Neutrophil (primary cell): ENCODE measurements around the gene SWT1.
A peak's percentile ranks its signal among the peaks of the same experiment; 100 is the strongest.

ENCODE experiments used
- H3K27ac ChIP-seq: fragments of 200-600 bp; sonication (generic); 2 replicates; pipeline ENCODE4 v1.5.1; 2016; ENCODE audit warnings: mild to moderate bottlenecking, moderate library complexity
- H3K27me3 ChIP-seq: fragments of 200-600 bp; sonication (generic); 2 replicates; pipeline ENCODE4 v1.6.0; 2016; ENCODE audit warnings: mild to moderate bottlenecking
- H3K36me3 ChIP-seq: fragments of 200-600 bp; sonication (generic); 2 replicates; pipeline ENCODE4 v1.5.1; 2017
- H3K4me1 ChIP-seq, 2 experiments: fragments of 200-600 bp in 1 of 2; sonication (generic) in 1 of 2; 1 replicate in 1 of 2; 2 replicates in 1 of 2; pipeline versions ENCODE4 v1.5.1 to v1.6.1; 2013 to 2016; ENCODE audit warnings: low read depth in 1 of 2, low read length in 1 of 2, mild to moderate bottlenecking in 1 of 2, moderate library complexity in 1 of 2; ENCODE audit not compliant: control insufficient read depth in 1 of 2, insufficient read depth in 1 of 2
- H3K4me3 ChIP-seq, 2 experiments: fragments of 200-600 bp in 1 of 2; sonication (generic) in 1 of 2; 1 replicate in 1 of 2; 2 replicates in 1 of 2; pipeline ENCODE4 v1.5.1; 2013 to 2016; ENCODE audit warnings: low read depth in 1 of 2, low read length in 1 of 2, mild to moderate bottlenecking in 1 of 2, moderate library complexity in 1 of 2
- H3K9me3 ChIP-seq: fragments of 200-600 bp; sonication (generic); 2 replicates; pipeline ENCODE4 v1.5.1; 2016
- CTCF ChIP-seq: fragments of 200-600 bp; sonication (generic); IDR thresholded peaks from 2 replicates; pipeline ENCODE4 v1.5.1; 2016; ENCODE audit warnings: antibody characterized with exemption

Gene SWT1

GRCh38 chr1:185315445-185316071 is 158.6 kb downstream of the SWT1 start:
- TF ChIP-seq CTCF: no peak
- Histone ChIP-seq H3K27me3 (no peaks in the 10 kb centered on the region), H3K4me3 (peak overlapping the region; percentile 93 to 98), H3K36me3 (peaks cover 6% of the 10 kb centered on the region), H3K9me3 (no peaks in the 10 kb centered on the region), H3K27ac (peak overlapping the region; percentile 99), H3K4me1 (peaks cover 79 to 80% of the 10 kb centered on the region in 2 experiments)

- Histone ChIP-seq H3K27ac (peak overlapping the region; percentile 99), H3K4me1 (peaks cover 70 to 72% of the 10 kb centered on the region in 2 experiments)
Observed at GRCh38 chr1:185316163-185317033, 159.4 kb downstream of the SWT1 start.

GRCh38 chr1:185317034-185317885 is 160.3 kb downstream of the SWT1 start, which contains the start of gene IVNS1ABP:
IVNS1ABP (minus strand) TSS chr1:185317243; CDS start chr1:185309493, 7,750 bp downstream.
- peaks cover 62 to 63% of the 10 kb centered on the region in 2 experiments for H3K4me1 ChIP-seq
- H3K9me3 ChIP-seq: no peaks in the 10 kb centered on the region
- no peaks in the 10 kb centered on the region for H3K36me3 ChIP-seq
- TF ChIP-seq CTCF: peak; percentile 64
- H3K27me3 ChIP-seq: no peaks in the 10 kb centered on the region
- H3K27ac ChIP-seq: peak within 1 kb of the TSS; percentile 99
- H3K4me3 ChIP-seq: peak within 1 kb of the TSS; percentile 93 to 98

More at GRCh38 chr1:185316163-185317033, 159.4 kb downstream of the SWT1 start:
- Histone ChIP-seq H3K27me3 (no peaks in the 10 kb centered on the region), H3K9me3 (no peaks in the 10 kb centered on the region), H3K36me3 (no peaks in the 10 kb centered on the region), H3K4me3 (peak overlapping the region; percentile 93 to 98)
- TF ChIP-seq CTCF: no peak

- TF ChIP-seq CTCF: peak; percentile 74
- H3K9me3 ChIP-seq: no peaks in the 10 kb centered on the region
- H3K27me3 ChIP-seq: no peaks in the 10 kb centered on the region
- peak overlapping the region; percentile 93 to 98 for H3K4me3 ChIP-seq
- peaks cover 55 to 57% of the 10 kb centered on the region in 2 experiments for H3K4me1 ChIP-seq
- H3K36me3 ChIP-seq: no peaks in the 10 kb centered on the region
- peak overlapping the region; percentile 99 for H3K27ac ChIP-seq
Observed at GRCh38 chr1:185317886-185318310, 160.9 kb downstream of the SWT1 start.
